BE2C (cell line): ENCODE results near the gene FAM171A1.
"Not testable (repeated sequence)": the region's sequence is repeated elsewhere in the genome, so short reads cannot be mapped to it uniquely, and the experiment has no call there.

Experiments
- DNase-seq: peaks from one replicate; pipeline ENCODE4 v3.0.0-alpha.2; 2020
- H3K27me3 ChIP-seq: fragments of 250-450 bp; sonication (Bioruptor Pico); 2 replicates; pipeline ENCODE4 v1.5.1; 2020; ENCODE audit warnings: mild to moderate bottlenecking
- H3K36me3 ChIP-seq: fragments of 250-450 bp; sonication (Bioruptor Pico); 2 replicates; pipeline ENCODE4 v1.5.1; 2020; ENCODE audit warnings: mild to moderate bottlenecking
- H3K4me1 ChIP-seq: fragments of 250-450 bp; sonication (Bioruptor Pico); 2 replicates; pipeline ENCODE4 v1.5.1; 2020
- H3K4me3 ChIP-seq: 2 replicates; pipeline ENCODE4 v1.5.1; 2011; ENCODE audit warnings: low read depth, low read length
- H3K9me3 ChIP-seq: fragments of 250-450 bp; sonication (Bioruptor Pico); 2 replicates; pipeline ENCODE4 v1.5.1; 2020
- CTCF ChIP-seq: IDR thresholded peaks from 2 replicates; pipeline ENCODE4 v1.5.1; 2012; ENCODE audit warnings: mild to moderate bottlenecking, low read depth, low read length

The FAM171A1 gene

GRCh38 chr10:15345450-15345849 is 25.6 kb downstream of the FAM171A1 start:
- peak; percentile 16 for DNase-seq
- Histone ChIP-seq H3K4me1 (no peaks in the 10 kb centered on the region; the same call in 1 of the 2 replicates), H3K9me3 (no peaks in the 10 kb centered on the region), H3K4me3 (no peak overlapping the region), H3K27me3 (no peaks in the 10 kb centered on the region), H3K36me3 (no peaks in the 10 kb centered on the region)
- TF ChIP-seq CTCF, result no peak

GRCh38 chr10:15344876-15345285 is 26.2 kb downstream of the FAM171A1 start:
- Histone ChIP-seq H3K4me3 (no peak overlapping the region), H3K27me3 (no peaks in the 10 kb centered on the region), H3K36me3 (no peaks in the 10 kb centered on the region), H3K4me1 (no peaks in the 10 kb centered on the region; the same call in 1 of the 2 replicates), H3K9me3 (no peaks in the 10 kb centered on the region)
- DNase-seq, result no peak
- TF ChIP-seq CTCF, result no peak

GRCh38 chr10:15344256-15344875 is 26.7 kb downstream of the FAM171A1 start:
- H3K4me3 ChIP-seq, result no peak overlapping the region
- H3K27me3 ChIP-seq, result no peaks in the 10 kb centered on the region
- no peaks in the 10 kb centered on the region for H3K9me3 ChIP-seq
- no peaks in the 10 kb centered on the region; the same call in 1 of the 2 replicates for H3K4me1 ChIP-seq
- no peak for DNase-seq
- no peaks in the 10 kb centered on the region for H3K36me3 ChIP-seq
- TF ChIP-seq CTCF, result no peak

- DNase-seq, result no peak
- H3K27me3 ChIP-seq, result no peaks in the 10 kb centered on the region
- no peak overlapping the region for H3K4me3 ChIP-seq
- no peaks in the 10 kb centered on the region for H3K9me3 ChIP-seq
- no peaks in the 10 kb centered on the region; the same call in 1 of the 2 replicates for H3K4me1 ChIP-seq
- TF ChIP-seq CTCF, result no peak
- no peaks in the 10 kb centered on the region for H3K36me3 ChIP-seq
Measured at GRCh38 chr10:15342970-15343369, 28.1 kb downstream of the FAM171A1 start.

GRCh38 chr10:15341502-15342128 is 29.5 kb downstream of the FAM171A1 start:
- no peaks in the 10 kb centered on the region for H3K9me3 ChIP-seq
- H3K4me3 ChIP-seq, result no peak overlapping the region
- DNase-seq, result no peak
- no peaks in the 10 kb centered on the region for H3K36me3 ChIP-seq
- no peaks in the 10 kb centered on the region; the same call in 1 of the 2 replicates for H3K4me1 ChIP-seq
- no peaks in the 10 kb centered on the region for H3K27me3 ChIP-seq
- no peak for TF ChIP-seq CTCF

GRCh38 chr10:15339892-15340291 is 31.2 kb downstream of the FAM171A1 start:
- Histone ChIP-seq H3K4me3 (no peak overlapping the region), H3K9me3 (no peaks in the 10 kb centered on the region), H3K36me3 (no peaks in the 10 kb centered on the region), H3K27me3 (no peaks in the 10 kb centered on the region), H3K4me1 (no peaks in the 10 kb centered on the region; the same call in 1 of the 2 replicates)
- TF ChIP-seq CTCF, result no peak
- DNase-seq, result no peak

GRCh38 chr10:15337441-15337923 is 33.6 kb downstream of the FAM171A1 start:
- DNase-seq, H3K36me3 ChIP-seq, H3K4me1 ChIP-seq, H3K27me3 ChIP-seq, H3K9me3 ChIP-seq, H3K4me3 ChIP-seq: not testable (repeated sequence)
